ENCODE results near the gene NCOA7. TPM values are rescaled to one million over a fixed set of nuclear protein-coding genes. Genes with fewer than 3 reads are reported as not detected.

NCOA7 gene
- total RNA-seq, 1 experiment from 2014 or later = 51.0 TPM

DNA sequence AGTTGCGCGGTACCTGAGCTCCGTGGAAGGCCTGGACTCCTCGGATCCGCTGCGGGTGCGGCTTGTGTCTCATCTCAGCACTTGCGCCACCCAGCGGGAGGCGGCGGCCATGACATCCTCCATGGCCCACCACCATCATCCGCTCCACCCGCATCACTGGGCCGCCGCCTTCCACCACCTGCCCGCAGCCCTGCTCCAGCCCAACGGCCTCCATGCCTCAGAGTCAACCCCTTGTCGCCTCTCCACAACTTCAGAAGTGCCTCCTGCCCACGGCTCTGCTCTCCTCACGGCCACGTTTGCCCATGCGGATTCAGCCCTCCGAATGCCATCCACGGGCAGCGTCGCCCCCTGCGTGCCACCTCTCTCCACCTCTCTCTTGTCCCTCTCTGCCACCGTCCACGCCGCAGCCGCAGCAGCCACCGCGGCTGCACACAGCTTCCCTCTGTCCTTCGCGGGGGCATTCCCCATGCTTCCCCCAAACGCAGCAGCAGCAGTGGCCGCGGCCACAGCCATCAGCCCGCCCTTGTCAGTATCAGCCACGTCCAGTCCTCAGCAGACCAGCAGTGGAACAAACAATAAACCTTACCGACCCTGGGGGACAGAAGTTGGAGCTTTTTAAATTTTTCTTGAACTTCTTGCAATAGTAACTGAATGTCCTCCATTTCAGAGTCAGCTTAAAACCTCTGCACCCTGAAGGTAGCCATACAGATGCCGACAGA is 31.4 kb upstream of the NCOA7 start:
- H3K9me3 ChIP-seq (ENCODE audit: insufficient read depth, low read depth) = no peaks in the 10 kb centered on the region
- CTCF ChIA-PET = no interaction called here
- no peaks in the 10 kb centered on the region for H3K79me2 ChIP-seq (ENCODE audit: low read depth)
- DNase-seq = no peak
- no peak overlapping the region for H3K4me3 ChIP-seq
- H2AFZ ChIP-seq = no peak overlapping the region
- intact Hi-C loops (cut with micrococcal nuclease; ENCODE audit: unreplicated experiment) = no loop called here
- H3K9me2 ChIP-seq (ENCODE audit: insufficient read depth) = no peaks in the 10 kb centered on the region
- BruUV-seq (replicated peaks) = no TSS peak
- H3F3A ChIP-seq (ENCODE audit: insufficient read depth, low read depth) = no peaks in the 10 kb centered on the region
- no peak for TF ChIP-seq CTCF (conservative IDR thresholded peaks at IDR 0.05)
- TF ChIP-seq EZH2 (IDR thresholded peaks at IDR 0.05; ENCODE audit: low read depth) = no peak
- POLR2A ChIA-PET (ENCODE audit: unreplicated experiment) = no interaction called here
- no peaks in the 10 kb centered on the region for H3K36me3 ChIP-seq (ENCODE audit: low read depth)
- H3K4me2 ChIP-seq = no peak overlapping the region
- H3K27me3 ChIP-seq (ENCODE audit: insufficient read depth, low read depth) = no peaks in the 10 kb centered on the region
- no peak overlapping the region for H3K27ac ChIP-seq
- no peaks in the 10 kb centered on the region for H3K4me1 ChIP-seq (replicated peaks; ENCODE audit: insufficient read depth)
- no peaks in the 10 kb centered on the region for H4K20me1 ChIP-seq (ENCODE audit: insufficient read depth)

- intact Hi-C loops (cut with micrococcal nuclease; ENCODE audit: unreplicated experiment) = no loop called here
- no peak overlapping the region for H3K27ac ChIP-seq
- no peaks in the 10 kb centered on the region for H3F3A ChIP-seq (ENCODE audit: insufficient read depth, low read depth)
- no peak overlapping the region for H3K4me3 ChIP-seq
- no peaks in the 10 kb centered on the region for H3K4me1 ChIP-seq (replicated peaks; ENCODE audit: insufficient read depth)
- no TSS peak for BruUV-seq (replicated peaks)
- no peak for TF ChIP-seq CTCF (conservative IDR thresholded peaks at IDR 0.05)
- no peaks in the 10 kb centered on the region for H3K9me3 ChIP-seq (ENCODE audit: insufficient read depth, low read depth)
- CTCF ChIA-PET = no interaction called here
- H3K9me2 ChIP-seq (ENCODE audit: insufficient read depth) = no peaks in the 10 kb centered on the region
- H2AFZ ChIP-seq = no peak overlapping the region
- H3K4me2 ChIP-seq = no peak overlapping the region
- no peaks in the 10 kb centered on the region for H3K36me3 ChIP-seq (ENCODE audit: low read depth)
- no peaks in the 10 kb centered on the region for H3K79me2 ChIP-seq (ENCODE audit: low read depth)
- POLR2A ChIA-PET (ENCODE audit: unreplicated experiment) = interaction anchor here (0.7 kb wide), 1 partner anchor 693 kb away, joined by 4 read pairs; no protein-coding TSS in a partner anchor
- DNase-seq = no peak
- no peaks in the 10 kb centered on the region for H3K27me3 ChIP-seq (ENCODE audit: insufficient read depth, low read depth)
- H4K20me1 ChIP-seq (ENCODE audit: insufficient read depth) = no peaks in the 10 kb centered on the region
These were observed 30.8 kb upstream of the NCOA7 start for GRCh38 chr6:125759959-125760457.

DNA sequence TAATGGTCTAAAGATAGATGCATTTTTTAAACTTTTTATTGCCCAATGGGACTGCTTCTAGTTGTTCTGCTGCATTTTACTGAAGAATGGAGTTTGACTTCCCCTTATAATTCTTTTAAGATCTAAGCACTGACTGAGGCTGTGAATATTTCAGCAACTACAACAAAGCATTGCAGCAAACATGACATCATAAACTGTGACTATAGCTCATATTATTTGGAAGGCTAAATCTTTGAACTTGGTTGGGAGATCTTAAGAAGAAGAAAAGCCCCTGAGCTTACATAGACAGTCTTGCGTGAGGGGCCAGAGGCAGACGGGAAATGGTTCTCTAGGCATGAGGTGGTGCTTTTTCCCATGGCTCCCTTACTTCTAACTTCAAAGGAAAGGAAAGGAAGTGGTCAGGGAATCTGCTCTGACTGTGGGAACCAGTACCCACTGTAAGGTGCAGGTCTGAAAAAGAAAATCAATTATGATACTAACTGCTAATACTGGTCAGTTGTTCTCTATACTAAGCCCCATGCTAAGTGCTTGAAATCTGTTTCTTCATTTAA is 26.6 kb upstream of the NCOA7 start:
- no peaks in the 10 kb centered on the region for H3K9me3 ChIP-seq (ENCODE audit: insufficient read depth, low read depth)
- H3K79me2 ChIP-seq (ENCODE audit: low read depth) = no peaks in the 10 kb centered on the region
- H3F3A ChIP-seq (ENCODE audit: insufficient read depth, low read depth) = no peaks in the 10 kb centered on the region
- TF ChIP-seq CTCF (conservative IDR thresholded peaks at IDR 0.05) = no peak
- TF ChIP-seq EZH2 (IDR thresholded peaks at IDR 0.05; ENCODE audit: low read depth) = no peak
- H2AFZ ChIP-seq = no peak overlapping the region
- H3K36me3 ChIP-seq (ENCODE audit: low read depth) = no peaks in the 10 kb centered on the region
- H3K27ac ChIP-seq = no peak overlapping the region
- no TSS peak for BruUV-seq (replicated peaks)
- no peaks in the 10 kb centered on the region for H3K4me1 ChIP-seq (replicated peaks; ENCODE audit: insufficient read depth)
- H3K27me3 ChIP-seq (ENCODE audit: insufficient read depth, low read depth) = no peaks in the 10 kb centered on the region
- intact Hi-C loops (cut with micrococcal nuclease; ENCODE audit: unreplicated experiment) = no loop called here
- H3K4me2 ChIP-seq = no peak overlapping the region
- H3K4me3 ChIP-seq = no peak overlapping the region
- DNase-seq = no peak
- H3K9me2 ChIP-seq (ENCODE audit: insufficient read depth) = no peaks in the 10 kb centered on the region
- ChIA-PET CTCF (no interaction called here), POLR2A (ENCODE audit: unreplicated experiment) (no interaction called here)
- H4K20me1 ChIP-seq (ENCODE audit: insufficient read depth) = no peaks in the 10 kb centered on the region

Data from PC-9 (cell line).